ENCODE measurements around the gene PLXNA4. TPM values are rescaled to one million over a fixed set of nuclear protein-coding genes. Genes with fewer than 3 reads are reported as not detected.

PLXNA4 gene
- total and polyA plus RNA-seq, 9 of the 15 experiments (the other 6 are each of a cell fraction or from before 2014, with no cell fraction given) = under 0.01 to 0.09 TPM; not detected in 7

GRCh38 chr7:132311733-132312132, 264.5 kb downstream of the PLXNA4 start (continued):
- TF ChIP-seq PBX2 (CRISPR knock-in tag; IDR thresholded peaks at IDR 0.05; ENCODE audit: low read depth) = no peak
- TF ChIP-seq PBX2 (tag; conservative IDR thresholded peaks at IDR 0.05; ENCODE audit: low read depth) = no peak
- TF ChIP-seq MCM5 (IDR thresholded peaks at IDR 0.05; ENCODE audit: low read depth) = no peak
- no peak for TF ChIP-seq CCAR2 (IDR thresholded peaks at IDR 0.05; ENCODE audit: low read depth, low read length)
- no peak for TF ChIP-seq ZBTB43 (CRISPR knock-in tag; IDR thresholded peaks at IDR 0.05)
- no peak for TF ChIP-seq TCFL5 (CRISPR knock-in tag; conservative IDR thresholded peaks at IDR 0.05)
